ENCODE results near the gene SZT2.
A peak's percentile ranks its signal among the peaks of the same experiment; 100 is the strongest.

The SZT2 gene

DNA sequence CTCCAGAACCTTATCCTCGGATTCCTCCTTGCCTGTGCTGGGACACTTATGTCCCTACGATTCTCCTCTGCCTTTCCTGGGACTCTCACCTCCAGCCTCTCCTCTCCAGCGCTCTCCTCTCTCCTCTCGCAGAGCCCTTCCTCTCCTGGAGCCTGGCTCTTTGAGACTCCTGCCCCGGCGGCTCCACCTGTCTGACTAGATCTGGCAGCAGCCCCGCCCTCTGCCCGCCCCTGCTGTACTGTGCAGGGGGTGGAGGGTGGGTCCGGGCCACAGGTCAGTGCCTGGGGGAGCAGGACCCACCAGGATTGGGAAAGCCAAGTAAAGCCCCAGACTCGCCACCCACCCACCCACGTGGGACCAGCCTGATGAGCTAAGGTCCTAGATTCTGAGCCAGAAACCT is 23.5 kb upstream of the SZT2 start:
- H3K36me3 ChIP-seq (ENCODE audit: control insufficient read depth, insufficient read depth, low read length), result no peaks in the 10 kb centered on the region
- H3K4me1 ChIP-seq, result peaks cover 3% of the 10 kb centered on the region
- peak overlapping the region; percentile 65 for H3K4me3 ChIP-seq (ENCODE audit: low read depth, low read length)
- peak overlapping the region; percentile 86 for H3K4me2 ChIP-seq (ENCODE audit: low read length)
- H3K9ac ChIP-seq, result no peak overlapping the region
- TF ChIP-seq, protein P1, sequence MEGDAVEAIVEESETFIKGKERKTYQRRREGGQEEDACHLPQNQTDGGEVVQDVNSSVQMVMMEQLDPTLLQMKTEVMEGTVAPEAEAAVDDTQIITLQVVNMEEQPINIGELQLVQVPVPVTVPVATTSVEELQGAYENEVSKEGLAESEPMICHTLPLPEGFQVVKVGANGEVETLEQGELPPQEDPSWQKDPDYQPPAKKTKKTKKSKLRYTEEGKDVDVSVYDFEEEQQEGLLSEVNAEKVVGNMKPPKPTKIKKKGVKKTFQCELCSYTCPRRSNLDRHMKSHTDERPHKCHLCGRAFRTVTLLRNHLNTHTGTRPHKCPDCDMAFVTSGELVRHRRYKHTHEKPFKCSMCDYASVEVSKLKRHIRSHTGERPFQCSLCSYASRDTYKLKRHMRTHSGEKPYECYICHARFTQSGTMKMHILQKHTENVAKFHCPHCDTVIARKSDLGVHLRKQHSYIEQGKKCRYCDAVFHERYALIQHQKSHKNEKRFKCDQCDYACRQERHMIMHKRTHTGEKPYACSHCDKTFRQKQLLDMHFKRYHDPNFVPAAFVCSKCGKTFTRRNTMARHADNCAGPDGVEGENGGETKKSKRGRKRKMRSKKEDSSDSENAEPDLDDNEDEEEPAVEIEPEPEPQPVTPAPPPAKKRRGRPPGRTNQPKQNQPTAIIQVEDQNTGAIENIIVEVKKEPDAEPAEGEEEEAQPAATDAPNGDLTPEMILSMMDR (IDR thresholded peaks at IDR 0.05), result no peak
- no peaks in the 10 kb centered on the region for H3K27me3 ChIP-seq (ENCODE audit: control insufficient read depth, insufficient read depth, low read length)
- H3K27ac ChIP-seq, result no peak overlapping the region
- H3K9me3 ChIP-seq (ENCODE audit: control insufficient read depth, low read length), result no peaks in the 10 kb centered on the region
- no peak overlapping the region for H2AFZ ChIP-seq
- no peaks in the 10 kb centered on the region for H3K79me2 ChIP-seq

DNA sequence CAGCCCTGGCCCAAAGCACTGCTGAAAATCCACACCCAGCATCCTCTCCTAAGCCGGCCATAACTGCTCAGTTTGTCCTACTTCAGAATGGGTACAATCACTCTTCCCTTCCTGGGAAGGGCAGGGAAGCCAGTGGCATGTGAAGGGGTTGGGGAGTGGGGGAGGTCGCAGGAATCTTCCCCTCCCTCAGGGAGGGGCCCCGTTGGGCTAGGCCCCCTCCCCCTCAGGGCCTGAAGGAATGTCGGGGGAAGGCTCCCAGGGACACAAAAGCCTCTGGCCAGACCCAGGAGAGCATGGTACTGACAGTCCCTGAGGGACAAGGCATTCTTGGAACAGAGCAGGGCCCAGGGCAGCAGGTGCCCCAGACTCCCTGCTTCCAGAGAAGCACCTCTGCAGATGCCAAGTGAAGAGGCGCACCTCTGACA is 23.1 kb upstream of the SZT2 start:
- no peak overlapping the region for H2AFZ ChIP-seq
- H3K4me2 ChIP-seq (ENCODE audit: low read length), result peak overlapping the region; percentile 86
- H3K79me2 ChIP-seq, result no peaks in the 10 kb centered on the region
- H3K4me1 ChIP-seq, result peaks cover 3% of the 10 kb centered on the region
- TF ChIP-seq, protein P1 (IDR thresholded peaks at IDR 0.05), result no peak
- H3K27me3 ChIP-seq (ENCODE audit: control insufficient read depth, insufficient read depth, low read length), result no peaks in the 10 kb centered on the region
- no peak overlapping the region for H3K27ac ChIP-seq
- no peaks in the 10 kb centered on the region for H3K36me3 ChIP-seq (ENCODE audit: control insufficient read depth, insufficient read depth, low read length)
- H3K9me3 ChIP-seq (ENCODE audit: control insufficient read depth, low read length), result no peaks in the 10 kb centered on the region
- no peak overlapping the region for H3K9ac ChIP-seq
- peak overlapping the region; percentile 65 for H3K4me3 ChIP-seq (ENCODE audit: low read depth, low read length)

DNA sequence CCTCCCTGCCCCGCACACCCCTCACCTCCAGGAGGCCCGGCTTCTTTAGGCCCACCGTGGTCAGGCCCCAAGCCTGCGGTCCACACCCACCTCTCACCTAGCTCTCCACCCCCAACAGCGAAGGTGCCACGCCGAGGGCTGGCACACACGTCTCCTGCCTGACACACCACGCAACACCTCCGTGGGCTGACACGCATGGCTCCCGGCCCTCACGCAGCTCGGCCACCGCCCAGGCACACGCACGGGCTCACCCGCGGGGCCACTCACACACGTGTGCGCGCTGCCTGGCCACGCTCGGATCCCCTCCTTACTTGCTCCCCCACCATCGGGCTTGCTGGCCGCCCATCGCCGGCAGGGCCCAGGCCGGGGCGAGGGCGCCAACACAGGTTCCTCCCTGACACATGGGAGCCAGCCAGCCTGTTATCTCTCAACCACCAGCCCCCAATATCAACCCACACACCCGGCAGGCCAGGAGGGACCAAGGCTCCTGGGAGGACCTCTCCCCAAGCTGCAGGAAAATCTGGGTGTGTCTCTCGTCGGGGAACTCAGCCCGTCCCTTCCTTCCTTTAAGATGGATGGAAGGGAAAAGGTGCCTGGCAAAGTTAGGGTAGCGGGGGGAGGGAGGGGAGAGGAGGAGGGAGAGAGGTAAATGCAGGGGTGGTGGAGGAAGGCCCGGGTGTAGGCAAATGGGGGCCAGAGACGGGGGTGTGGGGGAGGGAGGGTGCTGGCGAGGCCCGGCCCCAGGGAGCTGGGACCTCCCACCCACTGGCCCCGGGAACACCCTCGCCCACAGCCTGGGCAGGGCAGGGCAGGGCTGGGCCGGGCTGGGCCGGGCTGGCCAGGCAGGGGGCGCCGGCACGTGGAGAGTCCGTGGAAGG is 22.4 kb upstream of the SZT2 start:
- peak overlapping the region; percentile 75 for H2AFZ ChIP-seq
- peak overlapping the region; percentile 72 for H3K27ac ChIP-seq
- H3K27me3 ChIP-seq (ENCODE audit: control insufficient read depth, insufficient read depth, low read length), result no peaks in the 10 kb centered on the region
- peak overlapping the region; percentile 65 for H3K4me3 ChIP-seq (ENCODE audit: low read depth, low read length)
- peaks cover 3% of the 10 kb centered on the region for H3K4me1 ChIP-seq
- no peaks in the 10 kb centered on the region for H3K36me3 ChIP-seq (ENCODE audit: control insufficient read depth, insufficient read depth, low read length)
- peak overlapping the region; percentile 86 for H3K4me2 ChIP-seq (ENCODE audit: low read length)
- no peak overlapping the region for H3K9ac ChIP-seq
- H3K9me3 ChIP-seq (ENCODE audit: control insufficient read depth, low read length), result no peaks in the 10 kb centered on the region
- TF ChIP-seq, protein P1 (IDR thresholded peaks at IDR 0.05), result no peak
- no peaks in the 10 kb centered on the region for H3K79me2 ChIP-seq

DNA sequence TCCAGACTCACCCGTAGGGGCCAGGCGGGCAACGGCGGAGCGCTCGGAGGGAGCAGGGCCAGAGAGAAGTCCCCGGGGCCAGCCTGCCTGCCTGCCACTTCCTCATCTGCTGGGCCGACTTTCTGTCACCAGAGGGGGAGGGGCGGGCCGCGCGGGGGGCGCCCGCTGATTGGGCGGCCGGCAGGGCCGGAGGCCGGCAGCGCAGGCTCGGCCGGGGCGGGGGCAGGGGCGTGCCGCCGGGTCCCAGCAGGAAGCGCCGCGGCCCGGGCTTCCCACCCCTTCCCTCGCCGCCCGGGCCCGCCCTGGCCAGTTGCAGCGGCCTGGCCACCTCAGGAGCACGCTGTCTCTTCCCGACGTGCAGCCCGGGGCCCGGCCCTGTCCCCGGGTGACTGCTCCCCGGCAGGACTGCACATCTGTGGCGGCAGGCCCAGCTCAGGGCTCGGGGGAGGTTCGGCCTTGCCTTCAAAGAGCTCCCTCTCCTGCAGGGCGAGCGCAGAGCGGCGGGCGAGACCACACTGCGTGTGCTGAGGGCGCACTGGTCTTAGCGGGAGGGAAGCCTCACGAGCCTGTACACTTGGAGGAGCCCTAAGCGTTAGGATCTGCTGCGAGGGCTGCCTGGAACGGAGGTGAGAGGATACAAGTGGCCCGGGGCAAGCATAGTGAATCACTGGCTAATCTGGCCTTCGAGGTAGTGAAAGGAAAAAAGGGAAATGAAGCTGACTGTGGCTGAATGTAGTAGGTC is 21.6 kb upstream of the SZT2 start, which contains the start of gene ELOVL1:
ELOVL1 (minus strand) TSS at position 108 of the 742 bp plus-strand sequence. CDS start 2,402 bp downstream, outside the sequence.
- Histone ChIP-seq H3K9ac (no peak within 1 kb of the TSS), H3K36me3 (ENCODE audit: control insufficient read depth, insufficient read depth, low read length) (no peaks in the 10 kb centered on the region), H3K27ac (peak within 1 kb of the TSS; percentile 72), H2AFZ (peak within 1 kb of the TSS; percentile 80), H3K9me3 (ENCODE audit: control insufficient read depth, low read length) (no peaks in the 10 kb centered on the region), H3K79me2 (no peaks in the 10 kb centered on the region), H3K27me3 (ENCODE audit: control insufficient read depth, insufficient read depth, low read length) (no peaks in the 10 kb centered on the region), H3K4me2 (ENCODE audit: low read length) (peak within 1 kb of the TSS; percentile 95), H3K4me1 (peaks cover 3% of the 10 kb centered on the region), H3K4me3 (ENCODE audit: low read depth, low read length) (peak within 1 kb of the TSS; percentile 65)
- TF ChIP-seq, protein P1 (IDR thresholded peaks at IDR 0.05), result no peak
